ENCODE measurements around the gene KCNJ6. TPM values are rescaled to one million over a fixed set of nuclear protein-coding genes. Genes with fewer than 3 reads are reported as not detected.

Gene KCNJ6
- polyA plus RNA-seq, 1 of the 3 experiments (the other 2 are of a cell fraction), result not detected

GRCh38 chr21:37631319-37632117 is 284.7 kb downstream of the KCNJ6 start:
- WGBS (ENCODE audit: low lambda C conversion rate), result 15% methylated on average over 12 of the region's 12 CpGs
- POLR2A ChIA-PET, result no interaction called here

GRCh38 chr21:37630872-37631271 is 285.4 kb downstream of the KCNJ6 start:
- no peaks in the 10 kb centered on the region for H3K27me3 ChIP-seq (ENCODE audit: insufficient read depth)
- ChIA-PET POLR2A (no interaction called here), CTCF (interaction anchor here (1.3 kb wide), 1 partner anchor 44 kb away, joined by 3 read pairs; no protein-coding TSS in a partner anchor)
- H3K36me3 ChIP-seq (replicated peaks in 1 of 2; ENCODE audit: control insufficient read depth in 1 of 2, insufficient read depth in 2 of 2, low read length in 1 of 2), result no peaks in the 10 kb centered on the region
- H3K4me2 ChIP-seq, result no peak overlapping the region
- no peaks in the 10 kb centered on the region for H4K20me1 ChIP-seq (ENCODE audit: insufficient read depth)
- no peaks in the 10 kb centered on the region for H3K79me2 ChIP-seq (ENCODE audit: insufficient read depth)
- H3F3A ChIP-seq (replicated peaks; ENCODE audit: insufficient read depth), result no peaks in the 10 kb centered on the region
- no peak overlapping the region for H2AFZ ChIP-seq (ENCODE audit: low read depth)
- 12% methylated on average over 2 of the region's 2 CpGs for WGBS (ENCODE audit: low lambda C conversion rate)
- H3K9me3 ChIP-seq, result no peaks in the 10 kb centered on the region
- H3K9me2 ChIP-seq, result no peaks in the 10 kb centered on the region
- no peak for DNase-seq
- no peak overlapping the region for H3K4me3 ChIP-seq (ENCODE audit: low read depth in 2 of 2, low read length in 1 of 2)
- no peak overlapping the region for H3K9ac ChIP-seq
- no peak overlapping the region for H3K27ac ChIP-seq (ENCODE audit: low read depth in 2 of 2, low read length in 1 of 2)
- H3K4me1 ChIP-seq (ENCODE audit: control insufficient read depth in 1 of 2, insufficient read depth in 2 of 2, low read depth in 1 of 2, low read length in 1 of 2), result no peaks in the 10 kb centered on the region
- no peak for TF ChIP-seq ZBTB33 (IDR thresholded peaks at IDR 0.05; ENCODE audit: borderline replicate concordance, low read depth)
- TF ChIP-seq USF1 (IDR thresholded peaks at IDR 0.05; ENCODE audit: borderline replicate concordance, low read depth), result no peak
- no peak for TF ChIP-seq RCOR1 (IDR thresholded peaks at IDR 0.05; ENCODE audit: low read length)
- TF ChIP-seq PBX3 (IDR thresholded peaks at IDR 0.05), result no peak
- no peak for TF ChIP-seq NFIC (IDR thresholded peaks at IDR 0.05; ENCODE audit: borderline replicate concordance)
- TF ChIP-seq GABPA (IDR thresholded peaks at IDR 0.05; ENCODE audit: low read depth), result no peak
- TF ChIP-seq NRF1 (IDR thresholded peaks at IDR 0.05; ENCODE audit: low read depth, low read length), result no peak
- no peak for TF ChIP-seq TCF12 (IDR thresholded peaks at IDR 0.05)
- no peak for TF ChIP-seq JUND (IDR thresholded peaks at IDR 0.05)

More at GRCh38 chr21:37631319-37632117, 284.7 kb downstream of the KCNJ6 start:
- Histone ChIP-seq H2AFZ (ENCODE audit: low read depth) (no peak overlapping the region), H3K9me2 (no peaks in the 10 kb centered on the region), H3K9me3 (no peaks in the 10 kb centered on the region), H3K27ac (ENCODE audit: low read depth in 2 of 2, low read length in 1 of 2) (no peak overlapping the region), H3K9ac (no peak overlapping the region), H3K4me3 (ENCODE audit: low read depth in 2 of 2, low read length in 1 of 2) (no peak overlapping the region), H3K36me3 (replicated peaks in 1 of 2; ENCODE audit: control insufficient read depth in 1 of 2, insufficient read depth in 2 of 2, low read length in 1 of 2) (no peaks in the 10 kb centered on the region), H3K79me2 (ENCODE audit: insufficient read depth) (no peaks in the 10 kb centered on the region), H3F3A (replicated peaks; ENCODE audit: insufficient read depth) (no peaks in the 10 kb centered on the region), H3K4me1 (ENCODE audit: control insufficient read depth in 1 of 2, insufficient read depth in 2 of 2, low read depth in 1 of 2, low read length in 1 of 2) (no peaks in the 10 kb centered on the region), H4K20me1 (ENCODE audit: insufficient read depth) (no peaks in the 10 kb centered on the region), H3K4me2 (no peak overlapping the region), H3K27me3 (ENCODE audit: insufficient read depth) (no peaks in the 10 kb centered on the region)
- DNase-seq, result no peak
- CTCF ChIA-PET, result interaction anchor here (1.3 kb wide), 1 partner anchor 44 kb away, joined by 3 read pairs; no protein-coding TSS in a partner anchor
- TF ChIP-seq RAD21 (IDR thresholded peaks at IDR 0.05; ENCODE audit: low read length), result no peak
- TF ChIP-seq RXRA (IDR thresholded peaks at IDR 0.05; ENCODE audit: borderline replicate concordance, low read depth), result no peak
- no peak for TF ChIP-seq MXI1 (IDR thresholded peaks at IDR 0.05; ENCODE audit: low read depth, low read length)
- no peak for TF ChIP-seq MAX (IDR thresholded peaks at IDR 0.05; ENCODE audit: low read depth)
- TF ChIP-seq NFIC (IDR thresholded peaks at IDR 0.05; ENCODE audit: borderline replicate concordance), result no peak
- TF ChIP-seq PBX3 (IDR thresholded peaks at IDR 0.05), result no peak
- TF ChIP-seq TCF12 (IDR thresholded peaks at IDR 0.05), result no peak
- no peak for TF ChIP-seq CTCF (IDR thresholded peaks at IDR 0.05)
- TF ChIP-seq CHD2 (IDR thresholded peaks at IDR 0.05; ENCODE audit: low read length, partially characterized antibody), result no peak
- TF ChIP-seq YY1 (IDR thresholded peaks at IDR 0.05; ENCODE audit: low read depth), result no peak
- no peak for TF ChIP-seq SIN3A (IDR thresholded peaks at IDR 0.05; ENCODE audit: borderline replicate concordance, low read depth, low read length)
